SK-N-SH treated with all-trans-retinoic acid at 6 μM for 48 hours (cell line): ENCODE measurements around the gene KRT74.

ENCODE experiments used
- ARNTL ChIP-seq: fragments of 450-650 bp; formaldehyde crosslinking; IDR thresholded peaks from 2 replicates; pipeline ENCODE4 v1.5.0; 2020; ENCODE audit warnings: low read depth, mild to moderate bottlenecking, moderate library complexity, borderline replicate concordance
- CSRNP3 ChIP-seq: fragments of 250-450 bp; sonication (Bioruptor Pico); IDR thresholded peaks from 2 replicates; pipeline ENCODE4 v1.5.1; 2021; ENCODE audit warnings: mild to moderate bottlenecking, moderate library complexity
- ESRRG ChIP-seq: fragments of 250-450 bp; sonication (Bioruptor Pico); IDR thresholded peaks from 2 replicates; pipeline ENCODE4 v1.6.1; 2021; ENCODE audit warnings: mild to moderate bottlenecking
- RARB ChIP-seq: fragments of 250-450 bp; sonication (Bioruptor Pico); IDR thresholded peaks from 2 replicates; pipeline ENCODE4 v1.8.0; 2021; ENCODE audit warnings: mild to moderate bottlenecking, moderate library complexity
- SNAI2 ChIP-seq: fragments of 250-450 bp; sonication (Bioruptor Pico); IDR thresholded peaks from 2 replicates; pipeline ENCODE4 v1.5.0; 2020; ENCODE audit warnings: mild to moderate bottlenecking, moderate library complexity
- TOX ChIP-seq: fragments of 250-450 bp; sonication (Bioruptor Pico); IDR thresholded peaks from 2 replicates; pipeline ENCODE4 v1.8.0; 2021; ENCODE audit warnings: mild to moderate bottlenecking, moderate library complexity, borderline replicate concordance
- ZC3H10 ChIP-seq: fragments of 250-450 bp; sonication (Bioruptor Pico); IDR thresholded peaks from 2 replicates; pipeline ENCODE4 v1.5.1; 2021; ENCODE audit warnings: mild to moderate bottlenecking, moderate library complexity
- ZFP3 ChIP-seq: fragments of 250-450 bp; sonication (Bioruptor Pico); IDR thresholded peaks from 2 replicates; pipeline ENCODE4 v1.5.0; 2020; ENCODE audit warnings: mild to moderate bottlenecking, moderate library complexity
- ZFP30 ChIP-seq: fragments of 450-650 bp; formaldehyde crosslinking; IDR thresholded peaks from 2 replicates; pipeline ENCODE4 v1.5.0; 2022; ENCODE audit warnings: mild to moderate bottlenecking, moderate library complexity
- ZNF565 ChIP-seq: fragments of 450-650 bp; formaldehyde crosslinking; conservative IDR thresholded peaks from 2 replicates; pipeline ENCODE4 v1.5.0; 2020; ENCODE audit warnings: low read depth, mild to moderate bottlenecking, moderate library complexity
- TF ChIP-seq, protein P1 (sequence below): fragments of 250-450 bp; sonication (Bioruptor Pico); IDR thresholded peaks from 2 replicates; pipeline ENCODE4 v1.5.0; 2020; ENCODE audit warnings: mild to moderate bottlenecking, moderate library complexity
- TF ChIP-seq, protein P2 (sequence below): fragments of 250-450 bp; sonication (Bioruptor Pico); IDR thresholded peaks from 2 replicates; pipeline ENCODE4 v1.8.0; 2020; ENCODE audit warnings: mild to moderate bottlenecking, moderate library complexity, borderline replicate concordance

DNA sequence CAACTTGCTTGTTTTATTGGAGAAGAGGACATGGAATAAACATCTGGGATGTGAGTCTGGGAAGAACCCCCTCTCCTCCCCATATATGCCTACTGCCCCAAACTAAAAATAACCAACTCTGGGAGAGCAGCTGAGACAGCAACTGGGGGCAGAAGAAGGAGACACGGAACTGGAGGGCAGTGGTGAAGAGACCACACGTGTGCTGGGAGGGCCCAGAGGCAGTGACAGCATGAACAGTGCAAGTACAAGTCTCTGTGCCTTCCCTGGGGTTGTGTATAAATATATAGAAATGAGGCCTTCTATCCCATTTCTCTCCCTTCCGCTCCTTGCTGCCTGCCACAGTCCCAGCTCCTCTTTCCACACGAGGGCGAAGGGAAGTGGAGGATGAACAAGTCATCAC, 48.7 kb upstream of the KRT74 start:
- TF ChIP-seq, protein P1, sequence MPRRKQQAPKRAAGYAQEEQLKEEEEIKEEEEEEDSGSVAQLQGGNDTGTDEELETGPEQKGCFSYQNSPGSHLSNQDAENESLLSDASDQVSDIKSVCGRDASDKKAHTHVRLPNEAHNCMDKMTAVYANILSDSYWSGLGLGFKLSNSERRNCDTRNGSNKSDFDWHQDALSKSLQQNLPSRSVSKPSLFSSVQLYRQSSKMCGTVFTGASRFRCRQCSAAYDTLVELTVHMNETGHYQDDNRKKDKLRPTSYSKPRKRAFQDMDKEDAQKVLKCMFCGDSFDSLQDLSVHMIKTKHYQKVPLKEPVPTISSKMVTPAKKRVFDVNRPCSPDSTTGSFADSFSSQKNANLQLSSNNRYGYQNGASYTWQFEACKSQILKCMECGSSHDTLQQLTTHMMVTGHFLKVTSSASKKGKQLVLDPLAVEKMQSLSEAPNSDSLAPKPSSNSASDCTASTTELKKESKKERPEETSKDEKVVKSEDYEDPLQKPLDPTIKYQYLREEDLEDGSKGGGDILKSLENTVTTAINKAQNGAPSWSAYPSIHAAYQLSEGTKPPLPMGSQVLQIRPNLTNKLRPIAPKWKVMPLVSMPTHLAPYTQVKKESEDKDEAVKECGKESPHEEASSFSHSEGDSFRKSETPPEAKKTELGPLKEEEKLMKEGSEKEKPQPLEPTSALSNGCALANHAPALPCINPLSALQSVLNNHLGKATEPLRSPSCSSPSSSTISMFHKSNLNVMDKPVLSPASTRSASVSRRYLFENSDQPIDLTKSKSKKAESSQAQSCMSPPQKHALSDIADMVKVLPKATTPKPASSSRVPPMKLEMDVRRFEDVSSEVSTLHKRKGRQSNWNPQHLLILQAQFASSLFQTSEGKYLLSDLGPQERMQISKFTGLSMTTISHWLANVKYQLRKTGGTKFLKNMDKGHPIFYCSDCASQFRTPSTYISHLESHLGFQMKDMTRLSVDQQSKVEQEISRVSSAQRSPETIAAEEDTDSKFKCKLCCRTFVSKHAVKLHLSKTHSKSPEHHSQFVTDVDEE (CRISPR knock-in tag), result no peak
- TF ChIP-seq RARB (CRISPR knock-in tag) (no peak), ARNTL (CRISPR knock-in tag) (no peak), CSRNP3 (no peak), TOX (CRISPR knock-in tag) (no peak), ZFP30 (CRISPR knock-in tag) (no peak), ESRRG (no peak), ZC3H10 (CRISPR knock-in tag) (no peak), SNAI2 (CRISPR knock-in tag) (no peak), ZFP3 (CRISPR knock-in tag) (no peak), ZNF565 (no peak)
- TF ChIP-seq, protein P2, sequence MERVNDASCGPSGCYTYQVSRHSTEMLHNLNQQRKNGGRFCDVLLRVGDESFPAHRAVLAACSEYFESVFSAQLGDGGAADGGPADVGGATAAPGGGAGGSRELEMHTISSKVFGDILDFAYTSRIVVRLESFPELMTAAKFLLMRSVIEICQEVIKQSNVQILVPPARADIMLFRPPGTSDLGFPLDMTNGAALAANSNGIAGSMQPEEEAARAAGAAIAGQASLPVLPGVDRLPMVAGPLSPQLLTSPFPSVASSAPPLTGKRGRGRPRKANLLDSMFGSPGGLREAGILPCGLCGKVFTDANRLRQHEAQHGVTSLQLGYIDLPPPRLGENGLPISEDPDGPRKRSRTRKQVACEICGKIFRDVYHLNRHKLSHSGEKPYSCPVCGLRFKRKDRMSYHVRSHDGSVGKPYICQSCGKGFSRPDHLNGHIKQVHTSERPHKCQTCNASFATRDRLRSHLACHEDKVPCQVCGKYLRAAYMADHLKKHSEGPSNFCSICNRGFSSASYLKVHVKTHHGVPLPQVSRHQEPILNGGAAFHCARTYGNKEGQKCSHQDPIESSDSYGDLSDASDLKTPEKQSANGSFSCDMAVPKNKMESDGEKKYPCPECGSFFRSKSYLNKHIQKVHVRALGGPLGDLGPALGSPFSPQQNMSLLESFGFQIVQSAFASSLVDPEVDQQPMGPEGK, result no peak
